Bronchial epithelial cell (primary cell): ENCODE data around the gene DPT. TPM values are rescaled to one million over a fixed set of nuclear protein-coding genes. Genes with fewer than 3 reads are reported as not detected.

Experiments used
- DNase-seq: peaks from one replicate; pipeline ENCODE4 v3.0.0-alpha.2; 2010; ENCODE audit warnings: low read depth
- FAIRE-seq: peaks from 2 replicates; lab custom pipeline; 2011; peaks lifted over from hg19 to GRCh38; lab: Jason Lieb, UNC
- H3K27me3 ChIP-seq: 2 replicates; pipeline ENCODE4 v1.5.1; 2011; ENCODE audit warnings: low read length; ENCODE audit not compliant: control insufficient read depth, insufficient read depth
- H3K36me3 ChIP-seq: 2 replicates; pipeline ENCODE4 v1.5.1; 2011; ENCODE audit warnings: low read length; ENCODE audit not compliant: control insufficient read depth, insufficient read depth
- H3K4me3 ChIP-seq: 2 replicates; pipeline ENCODE4 v1.5.1; 2011; ENCODE audit warnings: mild to moderate bottlenecking, low read depth, low read length, control low read depth
- CTCF ChIP-seq: IDR thresholded peaks from 2 replicates; pipeline ENCODE4 v1.5.1; 2011; ENCODE audit warnings: mild to moderate bottlenecking, moderate library complexity, low read length, control low read depth, inconsistent platforms; ENCODE audit not compliant: insufficient read depth, severe bottlenecking
- total RNA-seq: library from RNA; depleted of rRNA; stranded (reverse); fragments of >200 nt; gene quantifications from 2 replicates; pipeline ENCODE4 v1.2.1, GENCODE V29; 2014

The DPT gene
- total RNA-seq, 1 donor from 2014 or later, result not detected

GRCh38 chr1:168759077-168759476 is 30.1 kb upstream of the DPT start:
- FAIRE-seq, result no peak
- no peak for TF ChIP-seq CTCF
- Histone ChIP-seq H3K27me3 (no peaks in the 10 kb centered on the region), H3K4me3 (no peak overlapping the region), H3K36me3 (no peaks in the 10 kb centered on the region)
- no peak for DNase-seq

GRCh38 chr1:168758503-168758902 is 29.5 kb upstream of the DPT start:
- no peaks in the 10 kb centered on the region for H3K27me3 ChIP-seq
- FAIRE-seq (no peak), DNase-seq (no peak)
- no peak overlapping the region for H3K4me3 ChIP-seq
- no peak for TF ChIP-seq CTCF
- H3K36me3 ChIP-seq, result no peaks in the 10 kb centered on the region

DNA sequence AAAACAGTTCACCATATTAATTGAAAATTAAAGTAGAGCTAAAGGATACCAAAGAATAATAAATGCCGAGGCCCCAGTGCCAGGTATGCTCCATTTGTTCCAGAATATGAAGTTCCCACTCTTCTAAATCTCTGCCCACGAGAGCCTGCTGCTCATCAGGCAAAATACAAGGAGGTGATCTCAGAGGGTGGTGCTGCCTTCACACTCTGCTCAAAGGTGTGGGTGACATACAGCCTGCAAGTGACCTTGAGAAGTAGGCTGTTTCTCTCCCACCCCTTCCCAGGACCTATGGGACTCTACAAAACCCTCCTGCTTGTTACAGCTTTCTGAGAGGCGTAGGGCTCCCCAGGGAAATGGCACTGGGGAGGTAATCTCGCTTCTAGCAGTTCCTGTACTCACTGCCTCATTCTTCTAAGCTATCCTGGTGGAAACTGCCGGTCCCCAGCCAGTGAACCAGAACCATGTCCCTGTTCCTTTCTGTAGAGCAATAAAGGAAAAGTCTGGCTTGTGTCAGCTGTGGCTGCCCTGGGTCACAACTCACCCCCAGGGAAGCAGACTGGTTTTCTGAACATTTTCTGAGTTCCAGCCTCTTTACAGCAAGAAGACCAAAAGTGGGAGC is 26.9 kb upstream of the DPT start:
- no peak for FAIRE-seq
- no peak for TF ChIP-seq CTCF
- no peak for DNase-seq
- H3K4me3 ChIP-seq, result no peak overlapping the region
- no peaks in the 10 kb centered on the region for H3K36me3 ChIP-seq
- no peaks in the 10 kb centered on the region for H3K27me3 ChIP-seq

- Histone ChIP-seq H3K27me3 (no peaks in the 10 kb centered on the region), H3K4me3 (no peak overlapping the region), H3K36me3 (no peaks in the 10 kb centered on the region)
- DNase-seq, result peak; percentile 61
- no peak for FAIRE-seq
- TF ChIP-seq CTCF, result no peak
Observed at GRCh38 chr1:168752171-168752832, 23.3 kb upstream of the DPT start.

- no peak for FAIRE-seq
- no peaks in the 10 kb centered on the region for H3K36me3 ChIP-seq
- no peaks in the 10 kb centered on the region for H3K27me3 ChIP-seq
- TF ChIP-seq CTCF, result no peak
- H3K4me3 ChIP-seq, result no peak overlapping the region
- DNase-seq, result no peak
Observed at GRCh38 chr1:168751195-168751650, 22.2 kb upstream of the DPT start.
